HS-27A (cell line): ENCODE results near the gene SLPI.

Experiments used
- DNase-seq: peaks from one replicate; pipeline ENCODE4 v3.0.0-alpha.2; 2012; ENCODE audit warnings: low read depth, missing footprints

The SLPI gene

DNA sequence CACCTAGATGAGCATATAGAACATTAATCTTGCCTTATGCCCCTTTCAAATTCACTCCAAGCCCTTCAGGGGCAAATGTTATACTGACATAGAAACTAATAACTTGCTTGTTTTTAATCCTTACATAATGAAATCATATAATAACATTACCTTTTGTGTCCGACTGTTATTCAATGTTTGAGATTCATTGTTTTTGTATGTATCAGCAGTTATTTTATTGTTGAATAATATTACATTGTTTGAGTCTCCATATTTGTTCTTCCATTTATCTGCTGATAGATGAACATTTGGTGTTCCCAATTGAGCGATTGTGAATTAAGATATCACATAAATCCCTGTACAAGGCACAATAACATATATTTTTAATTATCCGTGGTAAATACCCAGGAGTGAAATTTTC lies 41.5 kb downstream of the SLPI start:
- no peak for DNase-seq

DNA sequence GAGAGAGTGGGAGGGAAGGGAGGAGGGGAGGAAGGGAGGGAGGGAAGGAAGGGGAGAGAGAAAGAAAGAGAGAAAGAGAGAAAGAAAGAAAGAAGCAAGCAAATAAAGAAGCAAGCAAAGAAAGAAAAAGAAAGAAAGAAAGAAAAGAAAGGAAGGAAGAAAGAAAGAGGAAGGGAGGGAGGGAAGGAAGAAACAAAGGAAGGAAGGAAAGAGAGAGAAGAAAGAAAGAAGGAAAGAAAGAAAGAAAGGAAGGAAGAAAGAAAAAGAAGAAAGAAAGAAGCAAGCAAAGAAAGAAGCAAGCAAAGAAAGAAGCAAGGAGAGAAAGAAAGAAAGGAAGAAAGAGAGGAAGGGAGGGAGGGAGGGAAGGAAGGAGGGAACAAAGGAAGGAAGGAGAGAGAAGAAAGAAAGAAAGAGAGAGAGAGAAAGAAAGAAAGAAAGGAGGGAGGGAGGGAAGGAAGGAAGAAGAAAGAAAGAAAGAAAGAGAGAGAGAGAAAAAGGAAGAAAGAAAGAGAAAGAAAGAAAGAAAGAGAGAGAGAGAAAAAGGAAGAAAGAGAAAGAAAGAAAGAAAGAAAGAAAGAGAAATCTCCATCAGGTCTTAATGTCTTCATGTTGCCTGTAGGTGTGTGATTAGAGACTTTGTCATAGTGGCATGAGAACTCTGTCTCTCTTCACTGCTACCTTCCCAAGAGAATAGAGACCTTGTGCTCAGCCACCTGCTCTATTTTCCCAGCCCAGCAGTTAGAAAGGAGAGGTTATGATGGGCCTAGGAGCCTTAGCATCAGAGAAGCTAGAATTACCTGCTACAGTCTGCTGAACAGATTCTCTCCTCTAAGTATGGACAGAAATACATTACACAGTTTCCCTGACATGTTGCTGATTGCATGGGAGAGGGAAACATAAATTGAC lies 42.5 kb downstream of the SLPI start:
- DNase-seq, result no peak

- no peak for DNase-seq
Observed at GRCh38 chr20:45209924-45210323, 44.4 kb downstream of the SLPI start.

- DNase-seq, result no peak
Observed at GRCh38 chr20:45206725-45207124, 47.6 kb downstream of the SLPI start, which contains the start of gene SEMG1. TSS of gene SEMG1 (plus strand) at chr20:45207033. CDS start at chr20:45207054, 21 bp downstream.
